ENCODE data around the gene ACOT12. TPM values are rescaled to one million over a fixed set of nuclear protein-coding genes. Genes with fewer than 3 reads are reported as not detected.

Gene ACOT12
- polyA plus RNA-seq, 2 of the 4 experiments (the other 2 are of a cell fraction): 0.08 TPM; not detected in 1

- TF ChIP-seq HOXA7 (CRISPR knock-in tag; IDR thresholded peaks at IDR 0.05) (no peak), CHD2 (IDR thresholded peaks at IDR 0.05; ENCODE audit: low read length, partially characterized antibody) (no peak), JUNB (IDR thresholded peaks at IDR 0.05) (no peak)
- TF ChIP-seq, protein P1, sequence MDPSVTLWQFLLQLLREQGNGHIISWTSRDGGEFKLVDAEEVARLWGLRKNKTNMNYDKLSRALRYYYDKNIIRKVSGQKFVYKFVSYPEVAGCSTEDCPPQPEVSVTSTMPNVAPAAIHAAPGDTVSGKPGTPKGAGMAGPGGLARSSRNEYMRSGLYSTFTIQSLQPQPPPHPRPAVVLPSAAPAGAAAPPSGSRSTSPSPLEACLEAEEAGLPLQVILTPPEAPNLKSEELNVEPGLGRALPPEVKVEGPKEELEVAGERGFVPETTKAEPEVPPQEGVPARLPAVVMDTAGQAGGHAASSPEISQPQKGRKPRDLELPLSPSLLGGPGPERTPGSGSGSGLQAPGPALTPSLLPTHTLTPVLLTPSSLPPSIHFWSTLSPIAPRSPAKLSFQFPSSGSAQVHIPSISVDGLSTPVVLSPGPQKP (IDR thresholded peaks at IDR 0.05; ENCODE audit: low read depth, low read length): no peak
These were observed 5.8 kb downstream of the ACOT12 start (continued) for GRCh38 chr5:81388169-81388568.

DNA sequence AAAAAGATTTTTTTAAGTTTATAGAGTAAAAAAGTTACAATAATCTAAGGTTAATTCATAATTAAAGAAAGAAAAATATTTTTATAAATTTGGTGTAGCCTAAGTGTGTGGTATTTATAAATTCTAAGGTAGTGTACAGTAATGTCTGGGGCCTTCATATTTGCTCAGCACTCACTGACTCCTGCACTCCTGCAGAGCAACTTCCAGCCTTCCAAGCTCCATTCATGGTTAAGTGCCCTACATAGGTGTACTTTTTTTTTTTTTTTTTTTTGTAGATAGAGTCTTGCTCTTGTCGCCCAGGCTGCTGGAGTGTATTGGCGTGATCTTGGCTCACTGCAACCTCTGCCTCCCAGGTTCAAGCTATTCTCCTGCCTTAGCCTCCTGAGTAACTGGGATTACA, 10.1 kb downstream of the ACOT12 start:
- CTCF ChIA-PET: no interaction called here

GRCh38 chr5:81371354-81371876, 22.5 kb downstream of the ACOT12 start:
- ATAC-seq: no peak
- ChIA-PET CTCF (no interaction called here), POLR2A (no interaction called here)
- 93% methylated on average over 2 of the region's 2 CpGs for WGBS (ENCODE audit: missing lambda C conversion rate)
- Histone ChIP-seq H3K27ac (no peak overlapping the region), H3K4me3 (no peak overlapping the region), H3K4me1 (no peaks in the 10 kb centered on the region), H3K4me2 (no peak overlapping the region), H3K9me3 (no peaks in the 10 kb centered on the region)
- TF ChIP-seq ZNF302 (CRISPR knock-in tag; IDR thresholded peaks at IDR 0.05): no peak
- no peak for TF ChIP-seq ZC3H11A (IDR thresholded peaks at IDR 0.05)
- TF ChIP-seq POLR2A (IDR thresholded peaks at IDR 0.05; ENCODE audit: low read length): no peak
- no peak for TF ChIP-seq JUNB (IDR thresholded peaks at IDR 0.05)
- TF ChIP-seq HOXB5 (CRISPR knock-in tag; IDR thresholded peaks at IDR 0.05): no peak
- TF ChIP-seq, protein P1 (IDR thresholded peaks at IDR 0.05; ENCODE audit: low read depth, low read length): no peak
- TF ChIP-seq EP300 (IDR thresholded peaks at IDR 0.05): no peak
- TF ChIP-seq, protein P2, sequence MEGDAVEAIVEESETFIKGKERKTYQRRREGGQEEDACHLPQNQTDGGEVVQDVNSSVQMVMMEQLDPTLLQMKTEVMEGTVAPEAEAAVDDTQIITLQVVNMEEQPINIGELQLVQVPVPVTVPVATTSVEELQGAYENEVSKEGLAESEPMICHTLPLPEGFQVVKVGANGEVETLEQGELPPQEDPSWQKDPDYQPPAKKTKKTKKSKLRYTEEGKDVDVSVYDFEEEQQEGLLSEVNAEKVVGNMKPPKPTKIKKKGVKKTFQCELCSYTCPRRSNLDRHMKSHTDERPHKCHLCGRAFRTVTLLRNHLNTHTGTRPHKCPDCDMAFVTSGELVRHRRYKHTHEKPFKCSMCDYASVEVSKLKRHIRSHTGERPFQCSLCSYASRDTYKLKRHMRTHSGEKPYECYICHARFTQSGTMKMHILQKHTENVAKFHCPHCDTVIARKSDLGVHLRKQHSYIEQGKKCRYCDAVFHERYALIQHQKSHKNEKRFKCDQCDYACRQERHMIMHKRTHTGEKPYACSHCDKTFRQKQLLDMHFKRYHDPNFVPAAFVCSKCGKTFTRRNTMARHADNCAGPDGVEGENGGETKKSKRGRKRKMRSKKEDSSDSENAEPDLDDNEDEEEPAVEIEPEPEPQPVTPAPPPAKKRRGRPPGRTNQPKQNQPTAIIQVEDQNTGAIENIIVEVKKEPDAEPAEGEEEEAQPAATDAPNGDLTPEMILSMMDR (IDR thresholded peaks at IDR 0.05): no peak
- no peak for TF ChIP-seq PBX3 (IDR thresholded peaks at IDR 0.05)
- TF ChIP-seq MYC (IDR thresholded peaks at IDR 0.05; ENCODE audit: borderline replicate concordance, low read length): no peak
- TF ChIP-seq E2F6 (IDR thresholded peaks at IDR 0.05; ENCODE audit: borderline replicate concordance, low read depth): no peak
- TF ChIP-seq MAFK (IDR thresholded peaks at IDR 0.05; ENCODE audit: partially characterized antibody): no peak
- no peak for TF ChIP-seq RAD21 (conservative IDR thresholded peaks at IDR 0.05 in 1 of 2, IDR thresholded peaks at IDR 0.05 in 1 of 2)
- TF ChIP-seq HOXB13 (CRISPR knock-in tag; IDR thresholded peaks at IDR 0.05; ENCODE audit: low read depth): no peak
- TF ChIP-seq HDAC2 (IDR thresholded peaks at IDR 0.05): no peak
- no peak for FAIRE-seq
- no peak for DNase-seq (ENCODE audit: low read depth in 1 of 2, low spot score in 1 of 2)

More for the DNA sequence above, 10.1 kb downstream of the ACOT12 start:
- POLR2A ChIA-PET: no interaction called here
- 91% methylated on average over 2 of the region's 2 CpGs for WGBS (ENCODE audit: missing lambda C conversion rate)
- no peaks in the 10 kb centered on the region for H3K4me1 ChIP-seq
- no peak for ATAC-seq
- no peak for FAIRE-seq
- no peaks in the 10 kb centered on the region for H3K9me3 ChIP-seq
- no peak overlapping the region for H3K4me2 ChIP-seq
- no peak overlapping the region for H3K27ac ChIP-seq
- no peak for DNase-seq (ENCODE audit: low read depth in 1 of 2, low spot score in 1 of 2)
- H3K4me3 ChIP-seq: no peak overlapping the region
- no peak for TF ChIP-seq ZSCAN20 (CRISPR knock-in tag; IDR thresholded peaks at IDR 0.05)
- TF ChIP-seq ESRRA (IDR thresholded peaks at IDR 0.05; ENCODE audit: borderline replicate concordance, low read length): no peak
- no peak for TF ChIP-seq EHF (CRISPR knock-in tag; IDR thresholded peaks at IDR 0.05)
- TF ChIP-seq EHMT2 (IDR thresholded peaks at IDR 0.05; ENCODE audit: low read depth): no peak
- no peak for TF ChIP-seq NR3C1 (IDR thresholded peaks at IDR 0.05)
- no peak for TF ChIP-seq POLR2AphosphoS2 (conservative IDR thresholded peaks at IDR 0.05; ENCODE audit: low read length)
- no peak for TF ChIP-seq GATA3 (IDR thresholded peaks at IDR 0.05; ENCODE audit: borderline replicate concordance)
- no peak for TF ChIP-seq ZNF302 (CRISPR knock-in tag; IDR thresholded peaks at IDR 0.05)
- no peak for TF ChIP-seq FOSB (CRISPR knock-in tag; IDR thresholded peaks at IDR 0.05)
- no peak for TF ChIP-seq FOXS1 (CRISPR knock-in tag; IDR thresholded peaks at IDR 0.05)
- no peak for TF ChIP-seq CHD2 (IDR thresholded peaks at IDR 0.05; ENCODE audit: low read length, partially characterized antibody)
